Muscle of arm (tissue), 14 donors: ENCODE data around the gene GAP43. TPM values are rescaled to one million over a fixed set of nuclear protein-coding genes. Genes with fewer than 3 reads are reported as not detected.
A peak's percentile ranks its signal among the peaks of the same experiment; 100 is the strongest.

Experiments
- DNase-seq: peaks from one replicate; pipeline ENCODE4 v3.0.0-alpha.2; 2013
- long read RNA-seq, 11 donors: transcript quantifications; one replicate each; lab custom pipeline, GENCODE V29; 2026
- polyA plus RNA-seq, 12 donors: library from polyadenylated mRNA; unstranded; fragments of 120-200 nt; gene quantifications; one replicate each; pipeline ENCODE4 v1.2.1, GENCODE V29; 2013; ENCODE audit not compliant: insufficient read length in 12 of 12

GAP43 gene
- polyA plus RNA-seq = 10 to 100 TPM in 1 of 12 donors, 1 to 10 TPM in 10, not detected in 1; 1.4 to 34.5 (median 2.3) TPM
- long read RNA-seq, donor 1, transcript GAP43-201 (3 exons, 1,691 nt) = major isoform, 104 of 167 reads
- long read RNA-seq, donor 1, partial matches to known transcripts = 63 of 167 reads
- long read RNA-seq, donor 1, other reads (novel, unspliced or antisense) = 0 of 167 reads
- long read RNA-seq, donor 2, partial matches to known transcripts = 0 of 1 reads
- long read RNA-seq, donor 2, other reads (novel, unspliced or antisense) = 0 of 1 reads
- long read RNA-seq, donor 3, partial matches to known transcripts = 0 of 4 reads
- long read RNA-seq, donor 3, other reads (novel, unspliced or antisense) = 0 of 4 reads
- long read RNA-seq, donor 4 = 0 reads
- long read RNA-seq, donor 5, partial matches to known transcripts = 0 of 1 reads
- long read RNA-seq, donor 5, other reads (novel, unspliced or antisense) = 0 of 1 reads
- long read RNA-seq, donor 6, partial matches to known transcripts = 0 of 1 reads
- long read RNA-seq, donor 6, other reads (novel, unspliced or antisense) = 0 of 1 reads
- long read RNA-seq, donor 7 = 0 reads
- long read RNA-seq, donor 8 = 0 reads
- long read RNA-seq, donor 9, partial matches to known transcripts = 0 of 1 reads
- long read RNA-seq, donor 9, other reads (novel, unspliced or antisense) = 0 of 1 reads
- long read RNA-seq, donor 10, partial matches to known transcripts = 0 of 1 reads
- long read RNA-seq, donor 10, other reads (novel, unspliced or antisense) = 0 of 1 reads
- long read RNA-seq, donor 11, partial matches to known transcripts = 0 of 1 reads
- long read RNA-seq, donor 11, other reads (novel, unspliced or antisense) = 0 of 1 reads

- peak; percentile 59 for DNase-seq
These were observed at the start of gene GAP43 for GRCh38 chr3:115623044-115623868. TSS of gene GAP43 (plus strand) at chr3:115623510. CDS start at chr3:115623690, 180 bp downstream.

GRCh38 chr3:115576325-115576875 is 46.9 kb upstream of the GAP43 start:
- DNase-seq = peak; percentile 57

- DNase-seq = no peak
These were observed 46.3 kb upstream of the GAP43 start for GRCh38 chr3:115577000-115577399.

- no peak for DNase-seq
These were observed 45.0 kb upstream of the GAP43 start for GRCh38 chr3:115578331-115578730.

- DNase-seq = no peak
These were observed 42.7 kb upstream of the GAP43 start for GRCh38 chr3:115580566-115580965.

GRCh38 chr3:115581362-115582135 is 41.8 kb upstream of the GAP43 start:
- no peak for DNase-seq

GRCh38 chr3:115588201-115589115 is 34.9 kb upstream of the GAP43 start:
- DNase-seq = peak; percentile 30

GRCh38 chr3:115590873-115591272 is 32.4 kb upstream of the GAP43 start:
- no peak for DNase-seq

- DNase-seq = no peak
These were observed 27.6 kb upstream of the GAP43 start for GRCh38 chr3:115595611-115596275.

GRCh38 chr3:115598216-115598615 is 25.1 kb upstream of the GAP43 start:
- DNase-seq = no peak

GRCh38 chr3:115602194-115602593 is 21.1 kb upstream of the GAP43 start:
- no peak for DNase-seq

GRCh38 chr3:115611630-115612029 is 11.7 kb upstream of the GAP43 start:
- no peak for DNase-seq

- no peak for DNase-seq
These were observed 8.1 kb upstream of the GAP43 start for GRCh38 chr3:115615001-115615814.

GRCh38 chr3:115616461-115616860 is 6.8 kb upstream of the GAP43 start:
- no peak for DNase-seq

GRCh38 chr3:115617591-115617990 is 5.7 kb upstream of the GAP43 start:
- DNase-seq = no peak

GRCh38 chr3:115624029-115624741 is 875 bp downstream of the GAP43 start:
- DNase-seq = no peak

GRCh38 chr3:115624901-115625300 is 1.6 kb downstream of the GAP43 start:
- DNase-seq = no peak
